Keratinocyte (primary cell): ENCODE data around the gene PDE8A. TPM values are rescaled to one million over a fixed set of nuclear protein-coding genes. Genes with fewer than 3 reads are reported as not detected.

Experiments used
- DNase-seq: peaks from one replicate; pipeline ENCODE4 v3.0.0-alpha.2; 2011; ENCODE audit warnings: low read depth, missing footprints, low spot score
- FAIRE-seq: peaks from 2 replicates; lab custom pipeline; 2011; peaks lifted over from hg19 to GRCh38; lab: Jason Lieb, UNC
- H2AFZ ChIP-seq: 2 replicates; pipeline ENCODE4 v1.6.0; 2012; ENCODE audit warnings: low read length, control low read depth, inconsistent platforms; ENCODE audit not compliant: control insufficient read depth
- H3K27ac ChIP-seq: 2 replicates; pipeline ENCODE4 v1.5.1; 2011; ENCODE audit warnings: low read length; ENCODE audit not compliant: control insufficient read depth, insufficient read depth
- H3K27me3 ChIP-seq: 3 replicates; pipeline ENCODE4 v1.6.0; 2011; ENCODE audit warnings: low read length; ENCODE audit not compliant: control insufficient read depth, insufficient read depth; ENCODE audit errors: extremely low read depth
- H3K36me3 ChIP-seq, 2 experiments: 2 replicates in 1 of 2; 3 replicates in 1 of 2; pipeline ENCODE4 v1.5.1; 2011; ENCODE audit warnings: low read length in 2 of 2, mild to moderate bottlenecking in 1 of 2; ENCODE audit not compliant: control insufficient read depth in 2 of 2, insufficient read depth in 2 of 2; ENCODE audit errors: extremely low read depth in 1 of 2
- H3K4me1 ChIP-seq: 3 replicates; pipeline ENCODE4 v1.5.1; 2011; ENCODE audit warnings: low read length; ENCODE audit not compliant: control insufficient read depth, insufficient read depth; ENCODE audit errors: extremely low read depth
- H3K4me2 ChIP-seq: 3 replicates; pipeline ENCODE4 v1.6.0; 2011; ENCODE audit warnings: low read depth, low read length; ENCODE audit not compliant: control insufficient read depth, insufficient read depth; ENCODE audit errors: extremely low read depth
- H3K4me3 ChIP-seq, 3 experiments: fragments of 200-600 bp in 1 of 3; sonication (generic) in 1 of 3; 2 replicates in 2 of 3; 3 replicates in 1 of 3; pipeline ENCODE4 v1.5.1; 2011 to 2016; ENCODE audit warnings: low read length in 3 of 3, mild to moderate bottlenecking in 3 of 3, control low read depth in 2 of 3, inconsistent platforms in 1 of 3, low read depth in 1 of 3, mixed read lengths in 1 of 3, mixed run types in 1 of 3, moderate library complexity in 1 of 3; ENCODE audit not compliant: control insufficient read depth in 2 of 3, insufficient read depth in 2 of 3; ENCODE audit errors: extremely low read depth in 1 of 3
- H3K79me2 ChIP-seq: 2 replicates; pipeline ENCODE4 v1.6.0; 2012; ENCODE audit warnings: low read length; ENCODE audit not compliant: control insufficient read depth, insufficient read depth
- H3K9ac ChIP-seq: 3 replicates; pipeline ENCODE4 v1.6.0; 2011; ENCODE audit warnings: low read length; ENCODE audit not compliant: control insufficient read depth, insufficient read depth; ENCODE audit errors: extremely low read depth
- H3K9me1 ChIP-seq: 3 replicates; pipeline ENCODE4 v1.6.0; 2011; ENCODE audit warnings: low read length; ENCODE audit not compliant: control insufficient read depth, insufficient read depth; ENCODE audit errors: extremely low read depth
- H3K9me3 ChIP-seq: 2 replicates; pipeline ENCODE4 v1.5.1; 2012; ENCODE audit warnings: low read depth, low read length; ENCODE audit not compliant: control insufficient read depth
- H4K20me1 ChIP-seq: 3 replicates; pipeline ENCODE4 v1.6.0; 2011; ENCODE audit warnings: low read length; ENCODE audit not compliant: control insufficient read depth, insufficient read depth; ENCODE audit errors: extremely low read depth
- EZH2 ChIP-seq: IDR thresholded peaks from one replicate; pipeline ENCODE4 v1.6.1; 2012; ENCODE audit warnings: inconsistent platforms, mild to moderate bottlenecking, low read length, moderate library complexity
- dilution Hi-C: fragments of 300-500 bp; cut with MboI; formaldehyde crosslinking; loops from one replicate; pipeline ENCODE4 v1.7.0; 2020; ENCODE audit warnings: low sequenced_read_pairs; ENCODE audit not compliant: extremely low pct_ligation_motif_present
- polyA plus RNA-seq, 5 experiments: library from polyadenylated mRNA; depleted of rRNA in 3 of 5; stranded (reverse) in 3 of 5; stranded (forward) in 1 of 5; unstranded in 1 of 5; fragments of >200 nt; gene quantifications; 1 replicate in 1 of 5; 2 replicates in 3 of 5; 3 replicates in 1 of 5; pipeline versions ENCODE4 v1.2.1 to v1.2.3, GENCODE V29; 2011 to 2012; ENCODE audit warnings: missing spikeins in 2 of 5, low read depth in 1 of 5, low replicate concordance in 1 of 5
- TF ChIP-seq, protein P1 (sequence below), 3 experiments: IDR thresholded peaks in 1 of 3; conservative IDR thresholded peaks in 1 of 3; optimal IDR thresholded peaks in 1 of 3; 2 replicates in 2 of 3; 3 replicates in 1 of 3; pipeline versions ENCODE3 to v1.5.1; 2011; ENCODE audit warnings: low read length in 3 of 3, mild to moderate bottlenecking in 3 of 3, moderate library complexity in 2 of 3, control low read depth in 1 of 3, inconsistent platforms in 1 of 3; ENCODE audit not compliant: insufficient read depth in 2 of 3; ENCODE audit errors: extremely low read depth in 1 of 3

The PDE8A gene
- polyA plus RNA-seq, 1 donor (not counting 4 experiments of a cell fraction or from before 2014, with no cell fraction given) = 24.1 TPM

DNA sequence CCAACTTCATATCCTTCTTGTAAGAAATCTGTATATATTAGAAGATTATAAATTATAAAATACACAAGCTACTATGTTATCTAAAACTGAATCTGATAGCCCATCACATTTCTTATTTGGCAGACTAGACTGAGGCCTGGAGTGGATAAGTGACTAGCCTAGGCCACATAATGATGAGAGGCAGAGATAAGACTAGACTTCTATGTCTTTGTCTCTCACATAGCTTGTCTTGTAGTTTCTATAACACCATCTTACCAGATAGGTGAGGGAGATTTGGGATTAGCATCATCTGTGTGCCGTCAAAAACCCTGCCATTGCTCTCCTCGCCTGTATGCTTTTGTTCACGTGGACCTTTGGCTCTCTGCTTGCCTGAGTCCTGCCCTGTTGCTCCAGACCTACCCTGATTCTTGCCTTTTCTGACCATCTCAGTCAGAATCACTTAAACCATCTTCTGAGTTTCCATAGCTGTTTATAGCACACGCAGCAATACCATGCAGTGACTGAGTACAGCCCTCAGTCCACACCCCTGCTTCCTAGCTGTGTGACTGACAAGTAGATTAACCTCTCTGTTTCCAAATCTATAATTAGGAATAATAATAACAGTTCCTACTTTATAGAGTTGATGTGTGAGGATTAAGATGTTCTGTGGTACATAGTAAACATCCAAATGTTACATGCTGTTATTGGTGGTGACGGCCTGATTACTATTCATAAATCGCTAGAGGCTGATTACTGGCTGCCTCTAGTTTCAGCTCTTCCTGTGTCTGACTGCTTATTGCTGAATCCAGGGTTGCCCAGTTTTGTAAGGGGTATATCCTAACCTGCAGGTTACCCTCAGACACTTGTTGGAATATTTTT lies 49.7 kb downstream of the PDE8A start:
- H3K27me3 ChIP-seq = no peaks in the 10 kb centered on the region
- H4K20me1 ChIP-seq = no peaks in the 10 kb centered on the region
- H3K4me2 ChIP-seq = no peak overlapping the region
- TF ChIP-seq, protein P1, sequence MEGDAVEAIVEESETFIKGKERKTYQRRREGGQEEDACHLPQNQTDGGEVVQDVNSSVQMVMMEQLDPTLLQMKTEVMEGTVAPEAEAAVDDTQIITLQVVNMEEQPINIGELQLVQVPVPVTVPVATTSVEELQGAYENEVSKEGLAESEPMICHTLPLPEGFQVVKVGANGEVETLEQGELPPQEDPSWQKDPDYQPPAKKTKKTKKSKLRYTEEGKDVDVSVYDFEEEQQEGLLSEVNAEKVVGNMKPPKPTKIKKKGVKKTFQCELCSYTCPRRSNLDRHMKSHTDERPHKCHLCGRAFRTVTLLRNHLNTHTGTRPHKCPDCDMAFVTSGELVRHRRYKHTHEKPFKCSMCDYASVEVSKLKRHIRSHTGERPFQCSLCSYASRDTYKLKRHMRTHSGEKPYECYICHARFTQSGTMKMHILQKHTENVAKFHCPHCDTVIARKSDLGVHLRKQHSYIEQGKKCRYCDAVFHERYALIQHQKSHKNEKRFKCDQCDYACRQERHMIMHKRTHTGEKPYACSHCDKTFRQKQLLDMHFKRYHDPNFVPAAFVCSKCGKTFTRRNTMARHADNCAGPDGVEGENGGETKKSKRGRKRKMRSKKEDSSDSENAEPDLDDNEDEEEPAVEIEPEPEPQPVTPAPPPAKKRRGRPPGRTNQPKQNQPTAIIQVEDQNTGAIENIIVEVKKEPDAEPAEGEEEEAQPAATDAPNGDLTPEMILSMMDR (optimal IDR thresholded peaks at IDR 0.05 in 1 of 3, IDR thresholded peaks at IDR 0.05 in 1 of 3, conservative IDR thresholded peaks at IDR 0.05 in 1 of 3; ENCODE audit: extremely low read depth in 1 of 3, insufficient read depth in 2 of 3, low read length in 3 of 3) = no peak
- no peak for TF ChIP-seq EZH2
- no peak overlapping the region for H3K27ac ChIP-seq
- dilution Hi-C loops = no loop called here
- H3K9ac ChIP-seq = no peak overlapping the region
- H3K4me3 ChIP-seq = no peak overlapping the region
- no peaks in the 10 kb centered on the region for H3K9me3 ChIP-seq
- no peaks in the 10 kb centered on the region for H3K9me1 ChIP-seq
- H3K36me3 ChIP-seq = no peaks in the 10 kb centered on the region
- peaks cover 10% of the 10 kb centered on the region for H3K79me2 ChIP-seq
- no peak overlapping the region for H2AFZ ChIP-seq
- no peak for FAIRE-seq
- H3K4me1 ChIP-seq = peaks cover 12% of the 10 kb centered on the region
- DNase-seq = no peak

DNA sequence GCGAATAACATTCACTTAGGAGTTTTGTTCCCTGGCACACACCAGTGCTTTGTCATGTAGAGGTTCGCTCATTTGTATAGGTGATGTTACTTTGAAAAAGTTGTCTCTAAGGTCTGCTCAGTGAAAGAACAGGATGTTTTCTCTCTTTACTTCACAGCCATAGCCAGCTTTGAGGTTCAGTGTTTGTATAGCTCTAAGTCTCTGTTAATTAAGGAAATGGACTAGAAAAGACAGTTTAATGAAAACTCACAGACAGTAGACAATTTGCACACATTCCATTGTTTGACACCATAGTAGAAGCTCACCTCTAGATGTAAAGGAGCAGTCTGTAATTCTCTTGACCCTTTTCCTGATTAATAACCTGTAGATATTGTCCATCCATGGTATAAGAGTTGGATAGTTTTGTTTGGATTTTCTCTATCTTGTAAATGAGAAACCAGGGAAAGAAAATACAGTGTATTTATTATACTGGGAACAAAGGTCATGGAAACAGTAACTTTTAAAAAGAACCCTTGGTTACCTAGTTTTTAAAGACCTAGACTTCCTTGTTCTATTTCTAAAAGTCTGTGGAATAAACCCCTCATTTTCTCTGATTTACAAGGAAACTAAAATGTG lies 50.4 kb downstream of the PDE8A start:
- no peaks in the 10 kb centered on the region for H3K9me3 ChIP-seq
- dilution Hi-C loops = no loop called here
- H3K36me3 ChIP-seq = no peaks in the 10 kb centered on the region
- no peak overlapping the region for H3K4me3 ChIP-seq
- no peak overlapping the region for H3K9ac ChIP-seq
- FAIRE-seq = no peak
- no peaks in the 10 kb centered on the region for H3K9me1 ChIP-seq
- H3K4me2 ChIP-seq = no peak overlapping the region
- no peaks in the 10 kb centered on the region for H3K27me3 ChIP-seq
- TF ChIP-seq, protein P1 (optimal IDR thresholded peaks at IDR 0.05 in 1 of 3, IDR thresholded peaks at IDR 0.05 in 1 of 3, conservative IDR thresholded peaks at IDR 0.05 in 1 of 3; ENCODE audit: extremely low read depth in 1 of 3, insufficient read depth in 2 of 3, low read length in 3 of 3) = no peak
- no peak for TF ChIP-seq EZH2
- no peak overlapping the region for H2AFZ ChIP-seq
- H4K20me1 ChIP-seq = no peaks in the 10 kb centered on the region
- DNase-seq = no peak
- peaks cover 8% of the 10 kb centered on the region for H3K79me2 ChIP-seq
- peaks cover 12% of the 10 kb centered on the region for H3K4me1 ChIP-seq
- no peak overlapping the region for H3K27ac ChIP-seq
